Suprapubic skin (tissue), 3 donors: ENCODE results near the gene CAPN10.

Experiments used
- CTCF ChIP-seq, 2 donors: fragments of 200-600 bp in 1 of 2; fragments of 450-650 bp in 1 of 2; sonication (generic) in 1 of 2; IDR thresholded peaks; one replicate each; pipeline ENCODE4 v1.5.1; 2016 to 2019; ENCODE audit warnings: antibody characterized with exemption in 2 of 2, mild to moderate bottlenecking in 1 of 2, moderate library complexity in 1 of 2
- EP300 ChIP-seq: sonication (generic); formaldehyde crosslinking; IDR thresholded peaks from one replicate; pipeline ENCODE4 v1.6.1; 2017; ENCODE audit warnings: antibody characterized with exemption

GRCh38 chr2:240647503-240648154 is 61.1 kb downstream of the CAPN10 start:
- TF ChIP-seq CTCF (IDR thresholded peaks at IDR 0.05) (no peak), EP300 (no peak)
